H1 (cell line): Measurements from ENCODE around the gene DLG1. TPM values are rescaled to one million over a fixed set of nuclear protein-coding genes. Genes with fewer than 3 reads are reported as not detected.

ENCODE experiments used
- CTCF ChIA-PET: fragments of 300-600 bp; sonication (Branson Sonifier 250); formaldehyde crosslinking; loops from one replicate; lab custom pipeline; 2021; ENCODE audit not compliant: partially characterized antibody; lab: Charles Lee
- POLR2A ChIA-PET: fragments of 300-600 bp; sonication (Branson Sonifier 250); formaldehyde crosslinking; loops from one replicate; lab custom pipeline; 2021; ENCODE audit warnings: inconsistent platforms; ENCODE audit not compliant: partially characterized antibody; lab: Charles Lee
- DNase-seq, 2 experiments: peaks; one replicate each; pipeline versions ENCODE4 v3.0.0 to v3.0.0-alpha.2; 2010 to 2022; ENCODE audit warnings: low spot score in 2 of 2, low read depth in 1 of 2, mixed read lengths in 1 of 2
- FAIRE-seq: peaks from 2 replicates; lab custom pipeline; 2011; peaks lifted over from hg19 to GRCh38; lab: Jason Lieb, UNC
- H2AFZ ChIP-seq: 2 replicates; pipeline ENCODE4 v1.8.1; 2012; ENCODE audit warnings: low read length, inconsistent platforms
- H2AK5ac ChIP-seq: 2 replicates; pipeline ENCODE4 v1.6.1; 2013; ENCODE audit warnings: low read depth, low read length
- H2BK120ac ChIP-seq: replicated peaks from 2 replicates; pipeline ENCODE3; 2013; ENCODE audit warnings: low read depth, low read length, inconsistent platforms
- H2BK12ac ChIP-seq: 2 replicates; pipeline ENCODE4 v1.6.1; 2013; ENCODE audit warnings: low read depth, low read length
- H2BK15ac ChIP-seq: 2 replicates; pipeline ENCODE4 v1.6.1; 2013; ENCODE audit warnings: low read length
- H2BK20ac ChIP-seq: 2 replicates; pipeline ENCODE4 v1.6.1; 2013; ENCODE audit warnings: low read length
- H2BK5ac ChIP-seq: 2 replicates; pipeline ENCODE4 v1.6.1; 2013; ENCODE audit warnings: low read depth, low read length
- H3K14ac ChIP-seq: 2 replicates; pipeline ENCODE4 v1.6.1; 2013; ENCODE audit warnings: inconsistent platforms; ENCODE audit not compliant: insufficient read length
- H3K18ac ChIP-seq: 2 replicates; pipeline ENCODE4 v1.6.1; 2013; ENCODE audit warnings: low read length; ENCODE audit errors: extremely low read depth
- H3K23ac ChIP-seq: 2 replicates; pipeline ENCODE4 v1.6.1; 2013; ENCODE audit warnings: inconsistent platforms; ENCODE audit not compliant: insufficient read length
- H3K23me2 ChIP-seq: 2 replicates; pipeline ENCODE4 v1.6.1; 2013; ENCODE audit warnings: low read depth, low read length
- H3K27ac ChIP-seq: 2 replicates; pipeline ENCODE4 v1.6.1; 2011; ENCODE audit warnings: low read depth, low read length, inconsistent platforms
- H3K27me3 ChIP-seq, 4 experiments: replicated peaks in 1 of 4; 1 replicate in 1 of 4; 2 replicates in 3 of 4; pipeline versions ENCODE4 v1.6.1 to v1.8.1; 2011 to 2013; ENCODE audit warnings: low read length in 3 of 4, mild to moderate bottlenecking in 3 of 4, inconsistent platforms in 2 of 4, mixed read lengths in 2 of 4, moderate library complexity in 1 of 4; ENCODE audit not compliant: control insufficient read depth in 3 of 4, insufficient read depth in 3 of 4; ENCODE audit errors: extremely low read depth in 1 of 4
- H3K36me3 ChIP-seq, 4 experiments: 2 replicates each; pipeline versions ENCODE4 v1.6.1 to v1.8.1; 2011 to 2013; ENCODE audit warnings: mild to moderate bottlenecking in 4 of 4, low read length in 3 of 4, moderate library complexity in 2 of 4, control low read depth in 1 of 4, inconsistent platforms in 1 of 4; ENCODE audit not compliant: insufficient read depth in 4 of 4, control insufficient read depth in 2 of 4
- H3K4ac ChIP-seq: replicated peaks from 2 replicates; pipeline ENCODE3; 2013; ENCODE audit warnings: low read length, low read depth, mixed read lengths, inconsistent platforms; ENCODE audit not compliant: insufficient read length
- H3K4me1 ChIP-seq, 4 experiments: replicated peaks in 1 of 4; 1 replicate in 1 of 4; 2 replicates in 3 of 4; pipeline versions ENCODE4 v1.6.1 to v1.8.1; 2011 to 2013; ENCODE audit warnings: low read length in 3 of 4, inconsistent platforms in 2 of 4, mixed read lengths in 1 of 4; ENCODE audit not compliant: insufficient read depth in 4 of 4, control insufficient read depth in 3 of 4
- H3K4me2 ChIP-seq, 2 experiments: 2 replicates each; pipeline versions ENCODE4 v1.6.1 to v1.8.1; 2011 to 2013; ENCODE audit warnings: low read depth in 2 of 2, low read length in 2 of 2, control low read depth in 1 of 2, inconsistent platforms in 1 of 2, mild to moderate bottlenecking in 1 of 2; ENCODE audit not compliant: insufficient read depth in 1 of 2
- H3K4me3 ChIP-seq, 4 experiments: fragments of 200-600, 300-600 bp in 1 of 4; sonication (generic), shearing (Covaris generic), sonication (Bioruptor Twin) in 1 of 4; 2 replicates each; pipeline versions ENCODE4 v1.5.1 to v1.8.1; 2011 to 2016; ENCODE audit warnings: low read length in 4 of 4, low read depth in 3 of 4, control low read depth in 2 of 4, inconsistent platforms in 2 of 4, mild to moderate bottlenecking in 2 of 4, mixed read lengths in 1 of 4, moderate library complexity in 1 of 4; ENCODE audit not compliant: insufficient read depth in 2 of 4; ENCODE audit errors: extremely low read depth in 1 of 4
- H3K56ac ChIP-seq: replicated peaks from 2 replicates; pipeline ENCODE3; 2013; ENCODE audit warnings: low read depth, mild to moderate bottlenecking, mixed read lengths, low read length, inconsistent platforms; ENCODE audit not compliant: insufficient read length
- H3K79me1 ChIP-seq: 2 replicates; pipeline ENCODE4 v1.6.1; 2013; ENCODE audit warnings: low read depth, low read length, control low read depth
- H3K79me2 ChIP-seq, 2 experiments: 2 replicates each; pipeline versions ENCODE4 v1.6.1 to v1.8.1; 2012 to 2013; ENCODE audit warnings: low read length in 2 of 2, mild to moderate bottlenecking in 2 of 2, inconsistent platforms in 1 of 2; ENCODE audit not compliant: insufficient read depth in 2 of 2, control insufficient read depth in 1 of 2
- H3K9ac ChIP-seq, 4 experiments: replicated peaks in 1 of 4; 1 replicate in 1 of 4; 2 replicates in 3 of 4; pipeline versions ENCODE4 v1.6.1 to v1.8.1; 2011 to 2013; ENCODE audit warnings: low read depth in 3 of 4, low read length in 3 of 4, control low read depth in 2 of 4, mild to moderate bottlenecking in 2 of 4, moderate library complexity in 2 of 4, inconsistent platforms in 1 of 4; ENCODE audit errors: extremely low read depth in 1 of 4
- H3K9me3 ChIP-seq, 2 experiments: 2 replicates each; pipeline versions ENCODE4 v1.6.1 to v1.8.1; 2012 to 2013; ENCODE audit warnings: mild to moderate bottlenecking in 2 of 2, moderate library complexity in 2 of 2, control low read depth in 1 of 2, inconsistent platforms in 1 of 2, low read depth in 1 of 2, low read length in 1 of 2, mixed read lengths in 1 of 2; ENCODE audit not compliant: insufficient read depth in 2 of 2
- H4K20me1 ChIP-seq, 2 experiments: replicated peaks in 1 of 2; 2 replicates each; pipeline versions ENCODE3 to v1.8.1; 2011 to 2013; ENCODE audit warnings: inconsistent platforms in 2 of 2, low read length in 2 of 2, mild to moderate bottlenecking in 1 of 2; ENCODE audit not compliant: insufficient read depth in 2 of 2, control insufficient read depth in 1 of 2
- H4K5ac ChIP-seq: 2 replicates; pipeline ENCODE4 v1.6.1; 2013; ENCODE audit warnings: low read length, low read depth, mixed read lengths, inconsistent platforms; ENCODE audit not compliant: insufficient read length
- H4K8ac ChIP-seq: 2 replicates; pipeline ENCODE4 v1.8.0; 2013; ENCODE audit warnings: mild to moderate bottlenecking, moderate library complexity, low read length, inconsistent platforms; ENCODE audit not compliant: insufficient read depth; ENCODE audit errors: extremely low read depth
- H4K91ac ChIP-seq: replicated peaks from 2 replicates; pipeline ENCODE3; 2013; ENCODE audit warnings: low read length, mixed read lengths, inconsistent platforms; ENCODE audit not compliant: insufficient read length
- EGR1 ChIP-seq: IDR thresholded peaks from 2 replicates; pipeline ENCODE4 v1.6.1; 2011; ENCODE audit warnings: low read depth, low read length, borderline replicate concordance
- KDM1A ChIP-seq: fragments of 200-600, 300-600 bp; sonication (generic); IDR thresholded peaks from 2 replicates; pipeline ENCODE4 v1.7.1; 2016; ENCODE audit warnings: mild to moderate bottlenecking, low read length, borderline replicate concordance
- KDM5A ChIP-seq: fragments of 200-600 bp; IDR thresholded peaks from 2 replicates; pipeline ENCODE4 v1.7.1; 2012; ENCODE audit warnings: mild to moderate bottlenecking, low read length, inconsistent platforms, mixed read lengths
- MAFK ChIP-seq: IDR thresholded peaks from 2 replicates; pipeline ENCODE4 v1.6.1; 2012; ENCODE audit warnings: low read depth, mild to moderate bottlenecking, improper control_type of control experiment, low read length
- NRF1 ChIP-seq: IDR thresholded peaks from 2 replicates; pipeline ENCODE4 v1.6.1; 2011; ENCODE audit warnings: mild to moderate bottlenecking, low read depth, low read length, improper control_type of control experiment
- POLR2A ChIP-seq, 2 experiments: IDR thresholded peaks; 1 replicate in 1 of 2; 2 replicates in 1 of 2; pipeline ENCODE4 v1.6.1; 2011; ENCODE audit warnings: low read depth in 2 of 2, low read length in 2 of 2, mild to moderate bottlenecking in 2 of 2; ENCODE audit errors: control extremely low read depth in 1 of 2
- POU5F1 ChIP-seq: IDR thresholded peaks from 2 replicates; pipeline ENCODE4 v1.6.1; 2011; ENCODE audit warnings: low read depth, mild to moderate bottlenecking, low read length, moderate library complexity
- RAD21 ChIP-seq, 2 experiments: IDR thresholded peaks in 1 of 2; conservative IDR thresholded peaks in 1 of 2; 2 replicates each; pipeline ENCODE4 v1.6.1; 2011; ENCODE audit warnings: low read depth in 2 of 2, low read length in 2 of 2, improper control_type of control experiment in 1 of 2, inconsistent platforms in 1 of 2, mild to moderate bottlenecking in 1 of 2, moderate library complexity in 1 of 2
- SAP30 ChIP-seq: fragments of 300-600 bp; sonication (generic); IDR thresholded peaks from 2 replicates; pipeline ENCODE4 v1.7.1; 2012; ENCODE audit warnings: low read length, moderate library complexity, mild to moderate bottlenecking, inconsistent platforms; ENCODE audit not compliant: insufficient read depth, insufficient replicate concordance
- SIRT6 ChIP-seq: IDR thresholded peaks from one replicate; pipeline ENCODE4 v1.7.1; 2012; ENCODE audit warnings: low read length, inconsistent platforms
- SP4 ChIP-seq: IDR thresholded peaks from 2 replicates; pipeline ENCODE4 v1.6.1; 2012; ENCODE audit warnings: low read length, inconsistent platforms
- TBP ChIP-seq: IDR thresholded peaks from 2 replicates; pipeline ENCODE4 v1.6.1; 2011; ENCODE audit warnings: low read depth, low read length, improper control_type of control experiment
- TEAD4 ChIP-seq: IDR thresholded peaks from 2 replicates; pipeline ENCODE4 v1.6.1; 2012; ENCODE audit warnings: low read depth, low read length, inconsistent platforms, mixed read lengths
- WGBS, 2 experiments: shearing (Covaris generic) in 1 of 2; methylation state at CpG; one replicate each; pipeline versions ENCODE4 v1.1.6 to v1.1.7; 2013 to 2015; ENCODE audit warnings: low lambda C conversion rate in 2 of 2, mixed read lengths in 2 of 2, inconsistent platforms in 1 of 2, low coverage in 1 of 2, missing lambda C conversion rate in 1 of 2; ENCODE audit not compliant: insufficient replicate concordance in 2 of 2, insufficient coverage in 1 of 2, insufficient read length in 1 of 2; ENCODE audit errors: extremely low coverage in 1 of 2, missing lambda C conversion rate in 1 of 2; 5-methylcytosine and 5-hydroxymethylcytosine counted together
- polyA plus RNA-seq, 7 experiments: library from polyadenylated mRNA; depleted of rRNA in 3 of 7; stranded (reverse) in 5 of 7; unstranded in 2 of 7; fragments of >200 nt in 5 of 7; fragments of 200-250 nt in 2 of 7; gene quantifications; 1 replicate in 5 of 7; 2 replicates in 1 of 7; 4 replicates in 1 of 7; pipeline versions ENCODE4 v1.2.1 to v1.2.3, GENCODE V29; 2011 to 2013; ENCODE audit warnings: missing spikeins in 2 of 7, mixed read lengths in 2 of 7
- total RNA-seq: library from RNA; stranded (reverse); fragmentation: NEBNext Ultra II Directional; extraction: Animal tissue kit (Norgen Biotek cat#: 25700); gene quantifications from 2 replicates; pipeline ENCODE4 v1.2.1, GENCODE V29; 2021
- TF ChIP-seq, protein P1 (sequence below): IDR thresholded peaks from 2 replicates; pipeline ENCODE4 v1.6.1; 2011; ENCODE audit warnings: low read length, improper control_type of control experiment

DLG1 gene
- total and polyA plus RNA-seq, 2 of the 8 experiments (the other 6 are each of a cell fraction or from before 2014, with no cell fraction given): 13.4 to 78.8 TPM

DNA sequence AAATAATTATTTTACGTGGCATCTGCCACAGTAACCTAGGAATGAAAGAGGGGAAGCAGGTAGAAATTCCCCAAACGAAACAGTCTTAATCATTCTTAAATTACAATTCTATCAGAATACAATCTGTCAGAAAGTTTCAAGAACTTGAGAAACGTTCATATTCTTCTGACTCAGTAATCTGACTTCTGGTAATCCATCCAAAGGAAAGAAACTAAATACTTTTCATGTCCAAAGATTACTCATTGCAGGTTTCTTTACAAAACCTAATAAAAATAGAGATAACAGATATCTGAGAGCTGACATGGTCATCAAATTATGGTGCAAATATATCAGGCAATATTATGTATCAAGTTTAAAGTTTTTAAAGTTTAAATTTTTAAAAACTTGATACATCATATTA is 109.4 kb downstream of the DLG1 start:
- no peak overlapping the region for H3K56ac ChIP-seq
- no peak overlapping the region for H3K9ac ChIP-seq
- CTCF ChIA-PET: interaction anchor here (0.8 to 1.3 kb wide), 4 partner anchors 10 to 321 kb away, joined by 3 to 4 read pairs (median 3); no protein-coding TSS in a partner anchor
- peaks cover 0 to 35% of the 10 kb centered on the region in 2 experiments; a peak in 2 of 4 replicates for H3K79me2 ChIP-seq
- H2BK5ac ChIP-seq: no peak overlapping the region
- no peak overlapping the region for H3K14ac ChIP-seq
- H3K4ac ChIP-seq: no peak overlapping the region
- no peak overlapping the region for H2BK120ac ChIP-seq
- H3K79me1 ChIP-seq: 0 out of 2 replicates have a peak, but pooled peaks cover 3% of the 10 kb centered on the region
- no peaks in the 10 kb centered on the region for H3K9me3 ChIP-seq
- no peak overlapping the region for H3K4me2 ChIP-seq
- H3K36me3 ChIP-seq: no peaks in the 10 kb centered on the region; a peak in 3 of 8 replicates
- no peak overlapping the region for H3K27ac ChIP-seq
- H3K23ac ChIP-seq: no peak overlapping the region
- H3K4me3 ChIP-seq: no peak overlapping the region
- H3K27me3 ChIP-seq: no peaks in the 10 kb centered on the region
- H3K18ac ChIP-seq: no peak overlapping the region
- H2AFZ ChIP-seq: no peak overlapping the region
- peaks cover 0 to 3% (median 0%) of the 10 kb centered on the region in 4 experiments; a peak in 1 of 7 replicates for H3K4me1 ChIP-seq
- H4K91ac ChIP-seq: no peak overlapping the region
- H3K23me2 ChIP-seq: no peaks in the 10 kb centered on the region
- POLR2A ChIA-PET: no interaction called here
- H4K8ac ChIP-seq: no peak overlapping the region
- H2BK12ac ChIP-seq: no peak overlapping the region
- no peak overlapping the region for H2BK20ac ChIP-seq
- FAIRE-seq (no peak), DNase-seq (no peak)
- WGBS, 2 experiments: 76% methylated on average over 3 of the region's 3 CpGs; no CpG with 5 or more reads in 1 of the 2 experiments
- no peak overlapping the region for H2BK15ac ChIP-seq
- H2AK5ac ChIP-seq: no peak overlapping the region
- H4K5ac ChIP-seq: no peak overlapping the region
- H4K20me1 ChIP-seq: peaks cover 2% of the 10 kb centered on the region in 2 experiments
- TF ChIP-seq NRF1 (no peak), TBP (no peak), MAFK (no peak), KDM5A (no peak), POLR2A (IDR thresholded peaks at IDR 0.05; ENCODE audit: control extremely low read depth in 1 of 2, low read depth in 2 of 2, low read length in 2 of 2) (no peak), SAP30 (no peak), KDM1A (no peak), TEAD4 (no peak), SIRT6 (no peak), EGR1 (no peak), SP4 (no peak), POU5F1 (no peak), RAD21 (IDR thresholded peaks at IDR 0.05 in 1 of 2, conservative IDR thresholded peaks at IDR 0.05 in 1 of 2; ENCODE audit: low read depth in 2 of 2, low read length in 2 of 2) (no peak)
- TF ChIP-seq, protein P1, sequence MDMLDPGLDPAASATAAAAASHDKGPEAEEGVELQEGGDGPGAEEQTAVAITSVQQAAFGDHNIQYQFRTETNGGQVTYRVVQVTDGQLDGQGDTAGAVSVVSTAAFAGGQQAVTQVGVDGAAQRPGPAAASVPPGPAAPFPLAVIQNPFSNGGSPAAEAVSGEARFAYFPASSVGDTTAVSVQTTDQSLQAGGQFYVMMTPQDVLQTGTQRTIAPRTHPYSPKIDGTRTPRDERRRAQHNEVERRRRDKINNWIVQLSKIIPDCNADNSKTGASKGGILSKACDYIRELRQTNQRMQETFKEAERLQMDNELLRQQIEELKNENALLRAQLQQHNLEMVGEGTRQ: no peak
